Neural cell (in vitro differentiated cells): ENCODE data around the gene IRF3. TPM values are rescaled to one million over a fixed set of nuclear protein-coding genes. Genes with fewer than 3 reads are reported as not detected.
"Not testable (repeated sequence)": the region's sequence is repeated elsewhere in the genome, so short reads cannot be mapped to it uniquely, and the experiment has no call there.

Experiments
- H2AFZ ChIP-seq: fragments of 200-600, 300-800 bp; sonication (generic), shearing (Covaris generic); 2 replicates; pipeline ENCODE4 v1.6.0; 2014; ENCODE audit warnings: low read depth, mild to moderate bottlenecking, antibody characterized with exemption, low read length, moderate library complexity
- H3F3A ChIP-seq: fragments of 200-600 bp; shearing (Covaris generic); 2 replicates; pipeline ENCODE4 v1.6.1; 2016; ENCODE audit warnings: mild to moderate bottlenecking, moderate library complexity, mixed read lengths, antibody characterized with exemption, low read length; ENCODE audit not compliant: insufficient read depth, poor library complexity, severe bottlenecking
- H3K27ac ChIP-seq: fragments of 200-600, 300-800 bp; sonication (generic), shearing (Covaris generic); 2 replicates; pipeline ENCODE4 v1.5.1; 2014; ENCODE audit warnings: mild to moderate bottlenecking, low read length, moderate library complexity
- H3K27me3 ChIP-seq: fragments of 300-800, 200-600 bp; sonication (generic), shearing (Covaris generic); 2 replicates; pipeline ENCODE4 v1.6.0; 2014; ENCODE audit warnings: mild to moderate bottlenecking, low read depth, low read length, moderate library complexity; ENCODE audit not compliant: insufficient read depth
- H3K36me3 ChIP-seq: fragments of 300-800, 200-600 bp; sonication (generic), shearing (Covaris generic); 2 replicates; pipeline ENCODE4 v1.5.1; 2014; ENCODE audit warnings: mild to moderate bottlenecking, antibody characterized with exemption, low read length, moderate library complexity; ENCODE audit not compliant: insufficient read depth
- H3K4me2 ChIP-seq: fragments of 300-800, 200-600 bp; sonication (generic), shearing (Covaris generic); 2 replicates; pipeline ENCODE4 v1.6.0; 2014; ENCODE audit warnings: mild to moderate bottlenecking, low read length
- H3K4me3 ChIP-seq: fragments of 300-800, 200-600 bp; sonication (generic), shearing (Covaris generic); 2 replicates; pipeline ENCODE4 v1.5.1; 2014; ENCODE audit warnings: mild to moderate bottlenecking, low read length, moderate library complexity
- H3K79me2 ChIP-seq: fragments of 200-600 bp; shearing (Covaris generic); replicated peaks from 2 replicates; pipeline ENCODE4 v1.6.0; 2014; ENCODE audit warnings: mild to moderate bottlenecking, low read length, moderate library complexity; ENCODE audit not compliant: insufficient read depth
- H3K9ac ChIP-seq: fragments of 300-800, 200-600 bp; sonication (generic), shearing (Covaris generic); 2 replicates; pipeline ENCODE4 v1.6.1; 2016; ENCODE audit warnings: mild to moderate bottlenecking, low read length, mixed read lengths
- H3K9me2 ChIP-seq: fragments of 200-600 bp; shearing (Covaris generic); 2 replicates; pipeline ENCODE4 v1.6.1; 2016; ENCODE audit warnings: mild to moderate bottlenecking, low read length, mixed read lengths; ENCODE audit not compliant: insufficient read depth
- H3K9me3 ChIP-seq: fragments of 200-600, 300-800 bp; sonication (generic), shearing (Covaris generic); 2 replicates; pipeline ENCODE4 v1.6.1; 2016; ENCODE audit warnings: mild to moderate bottlenecking, mixed run types, low read length, moderate library complexity, mixed read lengths
- H4K20me1 ChIP-seq: fragments of 200-600 bp; shearing (Covaris generic); 2 replicates; pipeline ENCODE4 v1.6.1; 2016; ENCODE audit warnings: mild to moderate bottlenecking, mixed run types; ENCODE audit not compliant: insufficient read depth
- EZH2 ChIP-seq: fragments of 200-600, 300-800 bp; shearing (Covaris generic), sonication (generic); IDR thresholded peaks from 2 replicates; pipeline ENCODE4 v1.6.1; 2014; ENCODE audit warnings: antibody characterized with exemption, low read length, borderline replicate concordance, mild to moderate bottlenecking; ENCODE audit not compliant: insufficient read depth, poor library complexity, severe bottlenecking
- MXI1 ChIP-seq: fragments of 450-650 bp; conservative IDR thresholded peaks from 2 replicates; pipeline ENCODE4 v1.6.1; 2014; ENCODE audit warnings: antibody characterized with exemption, mild to moderate bottlenecking; ENCODE audit not compliant: poor library complexity, severe bottlenecking
- POLR2AphosphoS5 ChIP-seq: IDR thresholded peaks from 2 replicates; pipeline ENCODE4 v1.6.1; 2012
- RAD21 ChIP-seq: fragments of 450-650 bp; conservative IDR thresholded peaks from 2 replicates; pipeline ENCODE4 v1.6.1; 2014; ENCODE audit warnings: antibody characterized with exemption, mild to moderate bottlenecking, moderate library complexity
- SMC3 ChIP-seq: fragments of 450-650 bp; conservative IDR thresholded peaks from 2 replicates; pipeline ENCODE4 v1.6.1; 2014; ENCODE audit warnings: antibody characterized with exemption, mild to moderate bottlenecking, moderate library complexity; ENCODE audit not compliant: poor library complexity
- TAF1 ChIP-seq: IDR thresholded peaks from 2 replicates; pipeline ENCODE4 v1.6.1; 2012; ENCODE audit warnings: low read depth
- polyA plus RNA-seq: library from polyadenylated mRNA; depleted of rRNA; stranded (reverse); fragments of >200 nt; gene quantifications from 2 replicates; pipeline ENCODE4 v1.2.3, GENCODE V29; 2014
- TF ChIP-seq, protein P1 (sequence below): fragments of 450-650 bp; IDR thresholded peaks from 2 replicates; pipeline ENCODE4 v1.5.1; 2014; ENCODE audit warnings: antibody characterized with exemption, mild to moderate bottlenecking, moderate library complexity; ENCODE audit not compliant: poor library complexity, severe bottlenecking
- TF ChIP-seq, protein P2 (sequence below): IDR thresholded peaks from 2 replicates; pipeline ENCODE4 v1.6.1; 2012; ENCODE audit warnings: borderline replicate concordance

IRF3 gene
- polyA plus RNA-seq, 1 donor from 2014 or later, result 39.4 TPM

DNA sequence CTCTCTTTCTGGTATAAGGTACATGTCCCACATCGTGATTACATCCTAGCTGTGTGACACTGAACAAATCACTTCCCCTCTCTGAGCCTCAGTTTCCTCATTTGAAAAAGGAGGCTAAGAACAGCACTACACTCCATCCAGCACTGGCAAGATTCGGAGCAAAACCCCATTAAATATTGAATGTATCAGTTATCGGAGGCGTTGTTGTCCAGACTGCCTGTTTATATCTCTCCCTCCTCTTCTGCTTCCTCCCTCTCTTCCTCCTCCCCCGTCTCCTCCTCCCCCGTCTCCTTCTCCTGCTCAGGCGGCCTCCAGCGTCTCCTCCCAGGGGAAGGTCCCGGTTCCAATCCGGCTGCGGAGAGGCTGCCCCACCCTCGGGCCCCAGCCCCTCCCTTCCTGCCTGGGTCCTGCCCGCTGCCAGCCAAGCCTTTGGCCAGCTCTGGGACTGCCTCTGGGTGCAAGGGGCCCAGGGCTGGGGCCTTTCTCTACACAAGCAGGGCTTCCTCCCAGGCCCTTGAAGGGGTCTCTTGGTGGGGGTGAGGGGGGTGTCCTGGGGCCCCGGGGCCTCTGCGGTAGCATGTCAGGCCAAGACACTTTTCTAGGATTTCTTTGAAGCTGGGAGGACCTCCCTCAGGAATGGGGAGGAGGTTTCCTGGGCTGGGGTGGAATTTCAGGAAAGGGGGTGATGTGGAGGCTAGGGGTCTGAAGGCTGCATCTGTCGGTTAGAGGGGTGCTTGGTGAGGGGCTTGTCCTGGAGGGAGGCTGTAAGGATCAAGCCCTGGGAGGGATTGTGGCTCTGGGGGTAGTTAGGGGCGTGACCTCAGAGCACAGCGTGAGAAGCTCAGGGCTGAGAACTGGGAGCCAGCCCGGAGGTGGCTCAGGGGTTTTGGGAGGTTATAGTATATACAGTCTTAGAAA, 27.6 kb downstream of the IRF3 start:
- Histone ChIP-seq H3F3A (peaks cover 5% of the 10 kb centered on the region), H3K9me3 (no peaks in the 10 kb centered on the region), H3K79me2 (peaks cover 9% of the 10 kb centered on the region), H3K9me2 (no peaks in the 10 kb centered on the region), H4K20me1 (no peaks in the 10 kb centered on the region), H3K27me3 (no peaks in the 10 kb centered on the region), H3K27ac (no peak overlapping the region), H3K9ac (no peak overlapping the region), H3K4me2 (no peak overlapping the region), H2AFZ (no peak overlapping the region), H3K36me3 (no peaks in the 10 kb centered on the region), H3K4me3 (no peak overlapping the region)
- no peak for TF ChIP-seq TAF1
- peak; percentile 6 for TF ChIP-seq POLR2AphosphoS5
- TF ChIP-seq EZH2, result no peak
- no peak for TF ChIP-seq RAD21

DNA sequence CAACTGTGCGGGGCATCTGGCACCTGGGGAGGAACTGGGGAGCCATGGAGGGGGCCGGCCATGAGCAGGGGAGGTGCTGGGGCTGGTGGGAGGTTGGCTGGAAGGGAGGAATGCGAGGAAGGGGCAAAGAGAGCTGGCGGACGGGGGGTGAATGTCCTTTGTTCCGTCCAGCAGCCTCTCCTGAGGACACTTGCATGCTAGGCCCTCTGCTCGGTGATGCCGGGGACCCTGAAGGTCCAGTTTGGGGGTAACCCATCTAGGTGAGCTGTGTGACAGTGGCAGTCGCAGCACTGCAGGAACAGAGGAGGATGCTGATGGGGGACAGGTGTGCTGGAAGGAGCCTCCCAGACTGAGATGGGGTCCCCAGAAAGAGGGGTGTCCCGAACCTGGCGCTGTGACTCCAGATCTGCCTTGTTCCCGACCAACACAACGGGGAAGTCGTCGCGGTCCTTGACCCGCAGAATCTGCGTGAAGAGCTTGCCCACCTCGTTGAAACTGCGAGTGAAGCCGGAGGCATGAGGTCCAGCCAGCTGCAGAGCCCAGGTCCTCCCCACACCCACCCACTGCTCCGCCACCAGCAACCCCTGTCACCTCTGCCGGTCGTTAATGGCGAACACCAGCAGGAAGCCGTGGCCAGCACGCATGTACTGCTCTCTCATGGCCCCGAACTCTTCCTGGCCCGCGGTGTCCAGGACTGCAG, 29.3 kb downstream of the IRF3 start:
- Histone ChIP-seq H3K79me2 (no peaks in the 10 kb centered on the region), H3K9me3 (no peaks in the 10 kb centered on the region), H3K4me2 (no peak overlapping the region), H3K36me3 (no peaks in the 10 kb centered on the region), H3K4me3 (no peak overlapping the region), H3K27ac (no peak overlapping the region), H3K9ac (no peak overlapping the region), H4K20me1 (no peaks in the 10 kb centered on the region), H3K9me2 (no peaks in the 10 kb centered on the region), H2AFZ (no peak overlapping the region), H3K27me3 (no peaks in the 10 kb centered on the region), H3F3A (peaks cover 5% of the 10 kb centered on the region)
- TF ChIP-seq SMC3 (no peak), POLR2AphosphoS5 (peak; percentile 23), RAD21 (no peak)

DNA sequence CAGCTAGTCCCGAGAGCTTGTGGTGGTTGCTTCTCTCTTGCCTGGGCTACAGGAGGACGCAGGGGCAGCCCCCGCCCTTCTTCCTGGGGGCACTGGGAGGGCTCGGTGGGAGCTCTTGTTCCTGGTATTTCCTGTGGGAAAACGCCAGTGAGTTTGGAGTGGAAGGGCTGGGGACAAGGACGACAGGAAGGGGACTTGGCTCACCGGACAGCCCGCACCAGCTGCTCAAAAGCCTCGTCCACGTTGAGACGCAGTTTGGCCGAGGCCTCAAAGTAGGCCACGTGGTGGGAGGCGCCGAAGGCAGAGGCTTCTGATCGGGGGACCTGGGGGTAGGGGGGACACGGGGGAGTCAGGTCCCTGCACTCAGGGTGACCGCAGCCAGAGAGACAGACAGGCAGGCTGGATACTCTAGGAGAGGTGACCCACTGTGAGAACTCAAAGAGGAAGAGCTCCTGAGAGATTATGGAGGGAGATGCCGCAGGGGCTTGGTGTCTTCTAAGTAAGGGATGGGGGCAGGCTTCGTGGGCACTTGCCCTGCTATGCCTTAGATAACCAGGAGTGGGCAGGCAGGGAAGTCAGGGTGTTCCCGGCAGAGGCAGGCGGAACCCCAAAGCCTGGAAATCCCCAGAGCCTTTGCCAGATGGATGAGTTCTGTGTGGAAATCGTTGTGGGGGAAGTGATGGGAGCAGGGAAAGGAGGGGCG, 30.0 kb downstream of the IRF3 start:
- Histone ChIP-seq H2AFZ (no peak overlapping the region), H3F3A (peaks cover 2% of the 10 kb centered on the region), H3K27me3 (no peaks in the 10 kb centered on the region), H3K9me2 (no peaks in the 10 kb centered on the region), H3K9me3 (no peaks in the 10 kb centered on the region), H3K4me3 (no peak overlapping the region), H3K36me3 (no peaks in the 10 kb centered on the region), H3K9ac (no peak overlapping the region), H4K20me1 (no peaks in the 10 kb centered on the region), H3K79me2 (no peaks in the 10 kb centered on the region), H3K27ac (no peak overlapping the region), H3K4me2 (no peak overlapping the region)
- TF ChIP-seq POLR2AphosphoS5 (no peak), TAF1 (no peak), EZH2 (no peak), RAD21 (no peak), SMC3 (no peak), MXI1 (no peak)
- TF ChIP-seq, protein P1, sequence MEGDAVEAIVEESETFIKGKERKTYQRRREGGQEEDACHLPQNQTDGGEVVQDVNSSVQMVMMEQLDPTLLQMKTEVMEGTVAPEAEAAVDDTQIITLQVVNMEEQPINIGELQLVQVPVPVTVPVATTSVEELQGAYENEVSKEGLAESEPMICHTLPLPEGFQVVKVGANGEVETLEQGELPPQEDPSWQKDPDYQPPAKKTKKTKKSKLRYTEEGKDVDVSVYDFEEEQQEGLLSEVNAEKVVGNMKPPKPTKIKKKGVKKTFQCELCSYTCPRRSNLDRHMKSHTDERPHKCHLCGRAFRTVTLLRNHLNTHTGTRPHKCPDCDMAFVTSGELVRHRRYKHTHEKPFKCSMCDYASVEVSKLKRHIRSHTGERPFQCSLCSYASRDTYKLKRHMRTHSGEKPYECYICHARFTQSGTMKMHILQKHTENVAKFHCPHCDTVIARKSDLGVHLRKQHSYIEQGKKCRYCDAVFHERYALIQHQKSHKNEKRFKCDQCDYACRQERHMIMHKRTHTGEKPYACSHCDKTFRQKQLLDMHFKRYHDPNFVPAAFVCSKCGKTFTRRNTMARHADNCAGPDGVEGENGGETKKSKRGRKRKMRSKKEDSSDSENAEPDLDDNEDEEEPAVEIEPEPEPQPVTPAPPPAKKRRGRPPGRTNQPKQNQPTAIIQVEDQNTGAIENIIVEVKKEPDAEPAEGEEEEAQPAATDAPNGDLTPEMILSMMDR, result no peak
- TF ChIP-seq, protein P2, sequence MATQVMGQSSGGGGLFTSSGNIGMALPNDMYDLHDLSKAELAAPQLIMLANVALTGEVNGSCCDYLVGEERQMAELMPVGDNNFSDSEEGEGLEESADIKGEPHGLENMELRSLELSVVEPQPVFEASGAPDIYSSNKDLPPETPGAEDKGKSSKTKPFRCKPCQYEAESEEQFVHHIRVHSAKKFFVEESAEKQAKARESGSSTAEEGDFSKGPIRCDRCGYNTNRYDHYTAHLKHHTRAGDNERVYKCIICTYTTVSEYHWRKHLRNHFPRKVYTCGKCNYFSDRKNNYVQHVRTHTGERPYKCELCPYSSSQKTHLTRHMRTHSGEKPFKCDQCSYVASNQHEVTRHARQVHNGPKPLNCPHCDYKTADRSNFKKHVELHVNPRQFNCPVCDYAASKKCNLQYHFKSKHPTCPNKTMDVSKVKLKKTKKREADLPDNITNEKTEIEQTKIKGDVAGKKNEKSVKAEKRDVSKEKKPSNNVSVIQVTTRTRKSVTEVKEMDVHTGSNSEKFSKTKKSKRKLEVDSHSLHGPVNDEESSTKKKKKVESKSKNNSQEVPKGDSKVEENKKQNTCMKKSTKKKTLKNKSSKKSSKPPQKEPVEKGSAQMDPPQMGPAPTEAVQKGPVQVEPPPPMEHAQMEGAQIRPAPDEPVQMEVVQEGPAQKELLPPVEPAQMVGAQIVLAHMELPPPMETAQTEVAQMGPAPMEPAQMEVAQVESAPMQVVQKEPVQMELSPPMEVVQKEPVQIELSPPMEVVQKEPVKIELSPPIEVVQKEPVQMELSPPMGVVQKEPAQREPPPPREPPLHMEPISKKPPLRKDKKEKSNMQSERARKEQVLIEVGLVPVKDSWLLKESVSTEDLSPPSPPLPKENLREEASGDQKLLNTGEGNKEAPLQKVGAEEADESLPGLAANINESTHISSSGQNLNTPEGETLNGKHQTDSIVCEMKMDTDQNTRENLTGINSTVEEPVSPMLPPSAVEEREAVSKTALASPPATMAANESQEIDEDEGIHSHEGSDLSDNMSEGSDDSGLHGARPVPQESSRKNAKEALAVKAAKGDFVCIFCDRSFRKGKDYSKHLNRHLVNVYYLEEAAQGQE, result no peak

DNA sequence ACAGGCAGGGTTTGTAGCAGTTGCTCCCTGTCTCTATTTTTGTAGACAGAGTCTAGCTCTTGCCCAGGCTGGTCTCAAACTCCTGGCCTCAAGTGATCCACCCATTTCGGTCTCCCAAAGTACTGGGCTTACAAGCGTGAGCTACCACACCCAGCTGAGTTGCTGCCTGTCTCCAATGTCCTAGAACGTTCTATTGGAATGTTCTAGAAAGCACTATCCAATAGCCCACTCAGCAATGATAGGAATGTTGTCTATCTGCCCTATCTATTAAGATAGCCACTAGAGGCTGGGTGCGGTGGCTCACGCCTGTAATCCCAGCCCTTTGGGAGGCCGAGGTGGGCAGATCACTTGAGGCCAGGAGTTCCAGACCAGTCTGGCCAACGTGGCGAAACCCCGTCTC, 32.4 kb downstream of the IRF3 start:
- H3F3A ChIP-seq, H3K4me2 ChIP-seq, H3K36me3 ChIP-seq, H3K9ac ChIP-seq, H3K9me2 ChIP-seq, H4K20me1 ChIP-seq, H3K79me2 ChIP-seq, H3K9me3 ChIP-seq, H3K4me3 ChIP-seq, H3K27ac ChIP-seq, H3K27me3 ChIP-seq, H2AFZ ChIP-seq: not testable (repeated sequence)
